Subcutaneous preadipocyte (primary cell): ENCODE measurements around the gene CCDC179. TPM values are rescaled to one million over a fixed set of nuclear protein-coding genes. Genes with fewer than 3 reads are reported as not detected.

Experiments used
- total RNA-seq: library from RNA; depleted of rRNA; stranded (reverse); fragments of >200 nt; gene quantifications from 2 replicates; pipeline ENCODE4 v1.2.3, GENCODE V29; 2012

Gene CCDC179
- total RNA-seq: not detected in 2 replicates

GRCh38 chr11:22860241-22860640, at the start of gene CCDC179:
Gene CCDC179 (minus strand): TSS chr11:22860474. CDS start chr11:22860421, 53 bp downstream.

GRCh38 chr11:22829231-22830081, 30.8 kb downstream of the CCDC179 start, which contains the start of gene SVIP:
Gene SVIP (minus strand): TSS chr11:22829801. CDS start chr11:22829748, 53 bp downstream.

Other genes with a start within 250 kb of the CCDC179 start
- gene FANCF, start 234.7 kb downstream of the CCDC179 start, total RNA-seq: 9.0 and 9.2 TPM in 2 replicates
- 0.37 and 1.2 TPM in 2 replicates for gene GAS2, start 193.9 kb downstream of the CCDC179 start, total RNA-seq
- 0.73 and 3.1 TPM in 2 replicates for gene SVIP, start 30.7 kb downstream of the CCDC179 start, total RNA-seq